SK-N-SH (cell line): Measurements from ENCODE around the gene MESP1. TPM values are rescaled to one million over a fixed set of nuclear protein-coding genes. Genes with fewer than 3 reads are reported as not detected.

Experiments used
- CTCF ChIA-PET: fragments of 300-600, 350-600 bp; formaldehyde crosslinking; extraction: SDS; loops from one replicate; lab custom pipeline; 2021; lab: Yijun Ruan, JAX
- POLR2A ChIA-PET: fragments of 350-600 bp; sonication (Branson Sonifier 250); formaldehyde crosslinking; extraction: SDS; loops from one replicate; lab custom pipeline; 2020; ENCODE audit warnings: antibody characterized with exemption, inconsistent platforms; lab: Yijun Ruan, JAX
- DNase-seq: peaks from one replicate; pipeline ENCODE4 v3.0.0; 2012
- H2AFZ ChIP-seq: fragments of 200-600 bp; sonication (generic); 2 replicates; pipeline ENCODE4 v1.8.1; 2016; ENCODE audit warnings: antibody characterized with exemption, mild to moderate bottlenecking, low read depth
- H3F3A ChIP-seq: fragments of 200-600 bp; sonication (generic); replicated peaks from 2 replicates; pipeline ENCODE3; 2016; ENCODE audit warnings: antibody characterized with exemption, mild to moderate bottlenecking; ENCODE audit not compliant: insufficient read depth
- H3K27ac ChIP-seq, 2 experiments: fragments of 200-500 bp in 1 of 2; fragments of 200-600 bp in 1 of 2; sonication (Bioruptor generic) in 1 of 2; sonication (generic), shearing (Covaris generic) in 1 of 2; 2 replicates each; pipeline versions ENCODE4 v1.5.1 to v1.6.1; 2014 to 2016; ENCODE audit warnings: low read depth in 2 of 2, inconsistent platforms in 1 of 2, low read length in 1 of 2, mild to moderate bottlenecking in 1 of 2, mixed read lengths in 1 of 2
- H3K27me3 ChIP-seq: fragments of 200-600 bp; sonication (generic), shearing (Covaris generic); 2 replicates; pipeline ENCODE4 v1.6.1; 2016; ENCODE audit warnings: mixed run types; ENCODE audit not compliant: insufficient read depth
- H3K36me3 ChIP-seq, 2 experiments: fragments of 200-500 bp in 1 of 2; fragments of 200-600 bp in 1 of 2; sonication (Bioruptor generic) in 1 of 2; sonication (generic) in 1 of 2; replicated peaks in 1 of 2; 2 replicates each; pipeline versions ENCODE3 to v1.5.1; 2014 to 2016; ENCODE audit warnings: low read length in 1 of 2, mild to moderate bottlenecking in 1 of 2; ENCODE audit not compliant: insufficient read depth in 2 of 2, control insufficient read depth in 1 of 2
- H3K4me1 ChIP-seq, 2 experiments: fragments of 200-500 bp in 1 of 2; fragments of 200-600 bp in 1 of 2; sonication (Bioruptor generic) in 1 of 2; sonication (generic), shearing (Covaris generic) in 1 of 2; 2 replicates each; pipeline versions ENCODE4 v1.5.1 to v1.6.1; 2014 to 2016; ENCODE audit warnings: low read depth in 1 of 2, low read length in 1 of 2, mixed run types in 1 of 2; ENCODE audit not compliant: insufficient read depth in 2 of 2, control insufficient read depth in 1 of 2
- H3K4me2 ChIP-seq: fragments of 200-600 bp; sonication (generic), shearing (Covaris generic); 2 replicates; pipeline ENCODE4 v1.6.1; 2017; ENCODE audit warnings: mixed run types
- H3K4me3 ChIP-seq, 2 experiments: fragments of 200-500 bp in 1 of 2; fragments of 200-600 bp in 1 of 2; sonication (Bioruptor generic) in 1 of 2; sonication (generic), shearing (Covaris generic) in 1 of 2; 2 replicates each; pipeline versions ENCODE4 v1.5.1 to v1.8.1; 2014 to 2016; ENCODE audit warnings: low read depth in 2 of 2, inconsistent platforms in 1 of 2, low read length in 1 of 2, mild to moderate bottlenecking in 1 of 2, mixed read lengths in 1 of 2, moderate library complexity in 1 of 2
- H3K79me2 ChIP-seq: fragments of 200-600 bp; sonication (generic); 2 replicates; pipeline ENCODE4 v1.8.1; 2017; ENCODE audit warnings: mild to moderate bottlenecking; ENCODE audit not compliant: insufficient read depth
- H3K9ac ChIP-seq: fragments of 200-600 bp; sonication (generic); 2 replicates; pipeline ENCODE4 v1.6.1; 2017; ENCODE audit warnings: mixed run types
- H3K9me2 ChIP-seq: fragments of 200-600 bp; sonication (generic); 2 replicates; pipeline ENCODE4 v1.6.1; 2017; ENCODE audit warnings: mixed run types
- H3K9me3 ChIP-seq: fragments of 200-600 bp; sonication (generic); 2 replicates; pipeline ENCODE4 v1.6.1; 2017; ENCODE audit warnings: mixed run types, mild to moderate bottlenecking, moderate library complexity
- H4K20me1 ChIP-seq: fragments of 200-600 bp; sonication (generic); 2 replicates; pipeline ENCODE4 v1.6.1; 2017; ENCODE audit warnings: mild to moderate bottlenecking, mixed run types; ENCODE audit not compliant: insufficient read depth
- CHD2 ChIP-seq: fragments of 150-350 bp; IDR thresholded peaks from 2 replicates; pipeline ENCODE4 v1.6.1; 2018; ENCODE audit warnings: low read length; ENCODE audit not compliant: partially characterized antibody
- ELF1 ChIP-seq: IDR thresholded peaks from 2 replicates; pipeline ENCODE4 v1.4.0; 2012
- EZH2phosphoT487 ChIP-seq: fragments of 200-600 bp; sonication (generic); IDR thresholded peaks from 2 replicates; pipeline ENCODE4 v1.6.1; 2017; ENCODE audit warnings: low read depth, mixed run types, mild to moderate bottlenecking, antibody characterized with exemption, moderate library complexity, borderline replicate concordance
- FOSL2 ChIP-seq: IDR thresholded peaks from 2 replicates; pipeline ENCODE4 v1.4.0; 2012; ENCODE audit warnings: low read depth, mild to moderate bottlenecking, moderate library complexity, borderline replicate concordance
- FOXJ3 ChIP-seq: sonication (generic); formaldehyde crosslinking; IDR thresholded peaks from 2 replicates; pipeline ENCODE4 v1.5.1; 2020; ENCODE audit warnings: mild to moderate bottlenecking, missing genetic modification reagents
- FOXM1 ChIP-seq: IDR thresholded peaks from 2 replicates; pipeline ENCODE4 v1.4.0; 2012; ENCODE audit warnings: low read depth, mild to moderate bottlenecking
- GATA2 ChIP-seq: sonication (generic); formaldehyde crosslinking; IDR thresholded peaks from 2 replicates; pipeline ENCODE4 v1.5.0; 2020; ENCODE audit warnings: mild to moderate bottlenecking, missing genetic modification reagents
- JUND ChIP-seq: IDR thresholded peaks from 2 replicates; pipeline ENCODE4 v1.4.0; 2012
- MAX ChIP-seq: IDR thresholded peaks from 2 replicates; pipeline ENCODE4 v1.4.0; 2012; ENCODE audit warnings: low read depth
- MEF2A ChIP-seq: IDR thresholded peaks from 2 replicates; pipeline ENCODE4 v1.4.0; 2012; ENCODE audit warnings: low read depth, borderline replicate concordance
- MXI1 ChIP-seq: IDR thresholded peaks from 2 replicates; pipeline ENCODE4 v1.6.1; 2012; ENCODE audit warnings: mild to moderate bottlenecking, low read depth, low read length, improper control_type of control experiment
- POLR2AphosphoS5 ChIP-seq: IDR thresholded peaks from 2 replicates; pipeline ENCODE4 v1.6.1; 2012; ENCODE audit warnings: low read depth, low read length
- RAD21 ChIP-seq: IDR thresholded peaks from 2 replicates; pipeline ENCODE4 v1.6.1; 2012; ENCODE audit warnings: mild to moderate bottlenecking, low read length
- SIN3A ChIP-seq: IDR thresholded peaks from 2 replicates; pipeline ENCODE4 v1.6.1; 2012; ENCODE audit warnings: low read depth, mild to moderate bottlenecking, low read length, moderate library complexity, borderline replicate concordance
- SMC3 ChIP-seq: IDR thresholded peaks from 2 replicates; pipeline ENCODE4 v1.6.1; 2012; ENCODE audit warnings: low read depth, low read length, improper control_type of control experiment
- TAF1 ChIP-seq: IDR thresholded peaks from 2 replicates; pipeline ENCODE4 v1.6.1; 2012; ENCODE audit warnings: low read depth, mild to moderate bottlenecking, low read length, moderate library complexity, borderline replicate concordance
- WGBS: methylation state at CpG from one replicate; pipeline ENCODE4 v1.1.6; 2017; ENCODE audit warnings: low lambda C conversion rate; 5-methylcytosine and 5-hydroxymethylcytosine counted together
- polyA plus RNA-seq, 3 experiments: library from polyadenylated mRNA; depleted of rRNA; stranded (reverse); fragments of >200 nt; gene quantifications; 2 replicates each; pipeline ENCODE4 v1.2.3, GENCODE V29; 2012
- TF ChIP-seq, protein P1 (sequence below): fragments of 150-350 bp; IDR thresholded peaks from 2 replicates; pipeline ENCODE4 v1.6.1; 2017; ENCODE audit warnings: antibody characterized with exemption, low read length, low read depth, borderline replicate concordance
- TF ChIP-seq, protein P2 (sequence below): fragments of 200-600 bp; sonication (generic); IDR thresholded peaks from 2 replicates; pipeline ENCODE4 v1.6.1; 2017; ENCODE audit warnings: antibody characterized with exemption, mild to moderate bottlenecking, moderate library complexity
- TF ChIP-seq, protein P3 (sequence below): IDR thresholded peaks from 2 replicates; pipeline ENCODE4 v1.4.0; 2012; ENCODE audit warnings: low read depth, borderline replicate concordance

The MESP1 gene
- polyA plus RNA-seq, 1 of the 3 experiments (the other 2 are of a cell fraction): 0.74 TPM

GRCh38 chr15:89765694-89766093 lies 14.6 kb upstream of the MESP1 start:
- Histone ChIP-seq H3F3A (peaks cover 5% of the 10 kb centered on the region), H3K4me3 (no peak overlapping the region), H3K9me2 (no peaks in the 10 kb centered on the region), H4K20me1 (no peaks in the 10 kb centered on the region), H3K4me1 (peaks cover 10 to 15% of the 10 kb centered on the region in 2 experiments; a peak in 2 of 4 replicates), H2AFZ (no peak overlapping the region), H3K9ac (no peak overlapping the region), H3K9me3 (no peaks in the 10 kb centered on the region), H3K79me2 (no peaks in the 10 kb centered on the region), H3K27me3 (no peaks in the 10 kb centered on the region), H3K27ac (no peak overlapping the region), H3K36me3 (no peaks in the 10 kb centered on the region), H3K4me2 (no peak overlapping the region)
- TF ChIP-seq MAX: no peak
- TF ChIP-seq, protein P1, sequence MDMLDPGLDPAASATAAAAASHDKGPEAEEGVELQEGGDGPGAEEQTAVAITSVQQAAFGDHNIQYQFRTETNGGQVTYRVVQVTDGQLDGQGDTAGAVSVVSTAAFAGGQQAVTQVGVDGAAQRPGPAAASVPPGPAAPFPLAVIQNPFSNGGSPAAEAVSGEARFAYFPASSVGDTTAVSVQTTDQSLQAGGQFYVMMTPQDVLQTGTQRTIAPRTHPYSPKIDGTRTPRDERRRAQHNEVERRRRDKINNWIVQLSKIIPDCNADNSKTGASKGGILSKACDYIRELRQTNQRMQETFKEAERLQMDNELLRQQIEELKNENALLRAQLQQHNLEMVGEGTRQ: no peak
- no peak for TF ChIP-seq FOSL2
- TF ChIP-seq MEF2A: no peak
- TF ChIP-seq, protein P2, sequence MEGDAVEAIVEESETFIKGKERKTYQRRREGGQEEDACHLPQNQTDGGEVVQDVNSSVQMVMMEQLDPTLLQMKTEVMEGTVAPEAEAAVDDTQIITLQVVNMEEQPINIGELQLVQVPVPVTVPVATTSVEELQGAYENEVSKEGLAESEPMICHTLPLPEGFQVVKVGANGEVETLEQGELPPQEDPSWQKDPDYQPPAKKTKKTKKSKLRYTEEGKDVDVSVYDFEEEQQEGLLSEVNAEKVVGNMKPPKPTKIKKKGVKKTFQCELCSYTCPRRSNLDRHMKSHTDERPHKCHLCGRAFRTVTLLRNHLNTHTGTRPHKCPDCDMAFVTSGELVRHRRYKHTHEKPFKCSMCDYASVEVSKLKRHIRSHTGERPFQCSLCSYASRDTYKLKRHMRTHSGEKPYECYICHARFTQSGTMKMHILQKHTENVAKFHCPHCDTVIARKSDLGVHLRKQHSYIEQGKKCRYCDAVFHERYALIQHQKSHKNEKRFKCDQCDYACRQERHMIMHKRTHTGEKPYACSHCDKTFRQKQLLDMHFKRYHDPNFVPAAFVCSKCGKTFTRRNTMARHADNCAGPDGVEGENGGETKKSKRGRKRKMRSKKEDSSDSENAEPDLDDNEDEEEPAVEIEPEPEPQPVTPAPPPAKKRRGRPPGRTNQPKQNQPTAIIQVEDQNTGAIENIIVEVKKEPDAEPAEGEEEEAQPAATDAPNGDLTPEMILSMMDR: no peak
- TF ChIP-seq RAD21: no peak
- no peak for TF ChIP-seq FOXM1
- no peak for TF ChIP-seq MXI1
- no peak for TF ChIP-seq POLR2AphosphoS5
- no peak for TF ChIP-seq ELF1
- TF ChIP-seq SIN3A: no peak
- no peak for TF ChIP-seq JUND
- TF ChIP-seq SMC3: no peak
- no peak for TF ChIP-seq GATA2
- ChIA-PET CTCF (interaction anchor here (1.0 kb wide), 1 partner anchor 12 kb away, joined by 3 read pairs; no protein-coding TSS in a partner anchor), POLR2A (no interaction called here)
- 0% methylated on average over 1 of the region's 1 CpG for WGBS
- DNase-seq: no peak

DNA sequence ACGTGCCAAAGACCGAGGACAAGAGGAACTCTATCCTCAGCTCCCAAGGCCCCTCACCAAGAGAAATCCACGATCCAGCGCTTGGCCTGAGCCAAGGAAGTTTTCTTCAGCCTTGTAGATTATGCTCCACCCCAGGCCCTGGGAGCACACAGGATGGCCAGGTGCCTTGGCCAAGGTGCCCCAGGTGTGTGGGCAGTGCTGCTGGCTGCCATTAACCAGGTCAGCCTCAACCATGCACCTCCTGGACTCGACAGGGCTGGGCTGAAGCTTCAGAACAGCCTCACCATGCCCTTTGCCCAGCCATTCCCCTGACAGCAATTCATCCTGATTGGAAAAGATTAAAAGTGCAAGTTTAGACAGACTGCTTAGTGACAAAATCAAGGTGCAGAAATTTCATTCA lies 10.9 kb upstream of the MESP1 start:
- no peak overlapping the region for H3K4me2 ChIP-seq
- H2AFZ ChIP-seq: no peak overlapping the region
- ChIA-PET CTCF (interaction anchor here (1.1 to 6.9 kb wide), 16 partner anchors 8 to 127 kb away, joined by 3 to 153 read pairs (median 8); partner anchors contain the start of genes MESP1 and MESP2), POLR2A (no interaction called here)
- H3K9me2 ChIP-seq: no peaks in the 10 kb centered on the region
- no peaks in the 10 kb centered on the region for H3F3A ChIP-seq
- no peak overlapping the region for H3K4me3 ChIP-seq
- H3K9me3 ChIP-seq: no peaks in the 10 kb centered on the region
- H3K36me3 ChIP-seq: no peaks in the 10 kb centered on the region
- DNase-seq: no peak
- H4K20me1 ChIP-seq: no peaks in the 10 kb centered on the region
- no peak overlapping the region for H3K9ac ChIP-seq
- no peak for TF ChIP-seq EZH2phosphoT487
- TF ChIP-seq, protein P3, sequence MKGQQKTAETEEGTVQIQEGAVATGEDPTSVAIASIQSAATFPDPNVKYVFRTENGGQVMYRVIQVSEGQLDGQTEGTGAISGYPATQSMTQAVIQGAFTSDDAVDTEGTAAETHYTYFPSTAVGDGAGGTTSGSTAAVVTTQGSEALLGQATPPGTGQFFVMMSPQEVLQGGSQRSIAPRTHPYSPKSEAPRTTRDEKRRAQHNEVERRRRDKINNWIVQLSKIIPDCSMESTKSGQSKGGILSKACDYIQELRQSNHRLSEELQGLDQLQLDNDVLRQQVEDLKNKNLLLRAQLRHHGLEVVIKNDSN: no peak
- TF ChIP-seq, protein P2: no peak
- TF ChIP-seq SIN3A: no peak
- TF ChIP-seq FOXJ3: no peak
- TF ChIP-seq TAF1: no peak
- TF ChIP-seq FOSL2: no peak
- TF ChIP-seq MAX: no peak
- no peak for TF ChIP-seq CHD2
- no peak overlapping the region for H3K27ac ChIP-seq
- WGBS: 89% methylated on average over 5 of the region's 5 CpGs
- peaks cover 4 to 22% of the 10 kb centered on the region in 2 experiments; a peak in 1 of 4 replicates for H3K4me1 ChIP-seq
- H3K27me3 ChIP-seq: no peaks in the 10 kb centered on the region
- no peaks in the 10 kb centered on the region for H3K79me2 ChIP-seq
